Osteoblast (primary cell): Measurements from ENCODE around the gene CHST11. TPM values are rescaled to one million over a fixed set of nuclear protein-coding genes. Genes with fewer than 3 reads are reported as not detected.

Source experiments
- DNase-seq: peaks from one replicate; pipeline ENCODE4 v3.0.0; 2011; ENCODE audit warnings: low spot score, mixed read lengths; ENCODE audit not compliant: insufficient read length; ENCODE audit errors: missing footprints
- H2AFZ ChIP-seq: 2 replicates; pipeline ENCODE4 v1.6.0; 2011; ENCODE audit warnings: mild to moderate bottlenecking, low read length
- H3K27ac ChIP-seq: 2 replicates; pipeline ENCODE4 v1.5.1; 2011; ENCODE audit warnings: mild to moderate bottlenecking, low read depth, low read length, moderate library complexity
- H3K27me3 ChIP-seq: 2 replicates; pipeline ENCODE4 v1.6.0; 2012; ENCODE audit warnings: mild to moderate bottlenecking, control low read depth, inconsistent platforms, low read length, moderate library complexity; ENCODE audit not compliant: insufficient read depth
- H3K36me3 ChIP-seq: 2 replicates; pipeline ENCODE4 v1.5.1; 2011; ENCODE audit warnings: mild to moderate bottlenecking, low read length, control low read depth, moderate library complexity; ENCODE audit not compliant: insufficient read depth
- H3K4me1 ChIP-seq: 2 replicates; pipeline ENCODE4 v1.5.1; 2011; ENCODE audit warnings: mild to moderate bottlenecking, low read length, control low read depth, moderate library complexity; ENCODE audit not compliant: insufficient read depth
- H3K4me2 ChIP-seq: 2 replicates; pipeline ENCODE4 v1.6.0; 2011; ENCODE audit warnings: mild to moderate bottlenecking, low read length; ENCODE audit not compliant: insufficient read depth
- H3K4me3 ChIP-seq: fragments of 200-600 bp; sonication (generic); 3 replicates; pipeline ENCODE4 v1.5.1; 2012; ENCODE audit warnings: mild to moderate bottlenecking, low read length, inconsistent platforms; ENCODE audit not compliant: insufficient read depth
- H3K79me2 ChIP-seq: 2 replicates; pipeline ENCODE4 v1.6.0; 2012; ENCODE audit warnings: mild to moderate bottlenecking, low read length, control low read depth, inconsistent platforms; ENCODE audit not compliant: insufficient read depth
- H3K9me3 ChIP-seq: 2 replicates; pipeline ENCODE4 v1.5.1; 2011; ENCODE audit warnings: low read depth, low read length, control low read depth
- H4K20me1 ChIP-seq: 2 replicates; pipeline ENCODE4 v1.6.0; 2012; ENCODE audit warnings: mild to moderate bottlenecking, low read length, control low read depth; ENCODE audit not compliant: insufficient read depth
- total RNA-seq: library from RNA; depleted of rRNA; stranded (reverse); fragments of >200 nt; gene quantifications from 2 replicates; pipeline ENCODE4 v1.2.3, GENCODE V29; 2012
- TF ChIP-seq, protein P1 (sequence below): IDR thresholded peaks from 2 replicates; pipeline ENCODE4 v1.5.1; 2011; ENCODE audit warnings: mild to moderate bottlenecking, low read depth, low read length, moderate library complexity; ENCODE audit errors: extremely low read depth

Gene CHST11
- total RNA-seq, 1 donor = 24.6 TPM

DNA sequence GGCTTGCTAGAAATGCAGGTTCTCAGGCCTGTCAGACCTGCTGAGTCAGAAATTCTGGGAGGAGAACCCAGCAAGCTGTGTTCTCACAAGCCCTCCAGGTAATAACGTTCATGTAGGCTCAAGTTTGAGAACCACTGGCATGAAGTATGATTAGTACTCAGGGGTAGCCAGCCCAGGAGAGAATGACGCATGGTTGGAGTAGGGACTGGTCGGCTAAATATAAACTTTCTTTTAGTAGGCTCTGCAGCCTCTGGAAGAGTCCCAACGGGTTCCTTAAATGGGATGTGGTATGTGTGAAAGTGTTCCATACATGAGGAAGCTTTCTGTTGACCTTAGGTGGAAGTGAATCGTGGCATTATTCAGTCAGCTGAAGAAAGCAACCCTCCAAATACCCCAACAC lies 292.0 kb downstream of the CHST11 start:
- Histone ChIP-seq H3K27me3 (no peaks in the 10 kb centered on the region), H3K4me2 (no peak overlapping the region), H3K9me3 (no peaks in the 10 kb centered on the region), H4K20me1 (peaks cover 2% of the 10 kb centered on the region), H3K4me1 (peaks cover 19% of the 10 kb centered on the region), H3K79me2 (peaks cover 3% of the 10 kb centered on the region), H3K36me3 (no peaks in the 10 kb centered on the region), H3K4me3 (no peak overlapping the region), H3K27ac (peak overlapping the region; percentile 38), H2AFZ (no peak overlapping the region)
- DNase-seq = no peak
- TF ChIP-seq, protein P1, sequence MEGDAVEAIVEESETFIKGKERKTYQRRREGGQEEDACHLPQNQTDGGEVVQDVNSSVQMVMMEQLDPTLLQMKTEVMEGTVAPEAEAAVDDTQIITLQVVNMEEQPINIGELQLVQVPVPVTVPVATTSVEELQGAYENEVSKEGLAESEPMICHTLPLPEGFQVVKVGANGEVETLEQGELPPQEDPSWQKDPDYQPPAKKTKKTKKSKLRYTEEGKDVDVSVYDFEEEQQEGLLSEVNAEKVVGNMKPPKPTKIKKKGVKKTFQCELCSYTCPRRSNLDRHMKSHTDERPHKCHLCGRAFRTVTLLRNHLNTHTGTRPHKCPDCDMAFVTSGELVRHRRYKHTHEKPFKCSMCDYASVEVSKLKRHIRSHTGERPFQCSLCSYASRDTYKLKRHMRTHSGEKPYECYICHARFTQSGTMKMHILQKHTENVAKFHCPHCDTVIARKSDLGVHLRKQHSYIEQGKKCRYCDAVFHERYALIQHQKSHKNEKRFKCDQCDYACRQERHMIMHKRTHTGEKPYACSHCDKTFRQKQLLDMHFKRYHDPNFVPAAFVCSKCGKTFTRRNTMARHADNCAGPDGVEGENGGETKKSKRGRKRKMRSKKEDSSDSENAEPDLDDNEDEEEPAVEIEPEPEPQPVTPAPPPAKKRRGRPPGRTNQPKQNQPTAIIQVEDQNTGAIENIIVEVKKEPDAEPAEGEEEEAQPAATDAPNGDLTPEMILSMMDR = no peak

DNA sequence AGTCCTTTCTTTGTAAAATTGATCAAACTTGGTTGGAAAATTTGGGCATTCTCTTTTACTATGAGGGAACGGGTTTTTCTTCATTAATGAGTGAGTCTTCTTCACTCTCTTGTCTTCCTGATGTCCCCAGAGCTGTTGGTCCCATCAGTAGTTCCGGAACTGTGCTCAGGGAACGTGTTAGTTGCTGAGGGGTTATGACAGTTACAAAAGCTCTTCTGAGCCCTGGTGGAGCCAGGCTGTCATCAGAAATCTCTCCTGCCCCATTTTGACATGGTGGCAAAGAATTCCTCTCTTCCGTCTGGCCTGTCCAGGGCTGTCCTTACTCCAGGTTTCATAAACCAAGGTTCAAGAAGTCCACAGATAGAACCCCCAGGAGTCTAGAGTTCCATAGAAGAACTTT lies 292.8 kb downstream of the CHST11 start:
- peaks cover 8% of the 10 kb centered on the region for H4K20me1 ChIP-seq
- H3K27ac ChIP-seq = peak overlapping the region; percentile 12
- H3K79me2 ChIP-seq = peaks cover 5% of the 10 kb centered on the region
- no peak overlapping the region for H3K4me2 ChIP-seq
- TF ChIP-seq, protein P1 = no peak
- H3K4me1 ChIP-seq = peaks cover 19% of the 10 kb centered on the region
- no peaks in the 10 kb centered on the region for H3K27me3 ChIP-seq
- H3K36me3 ChIP-seq = no peaks in the 10 kb centered on the region
- H3K4me3 ChIP-seq = no peak overlapping the region
- H2AFZ ChIP-seq = no peak overlapping the region
- DNase-seq = no peak
- H3K9me3 ChIP-seq = no peaks in the 10 kb centered on the region

DNA sequence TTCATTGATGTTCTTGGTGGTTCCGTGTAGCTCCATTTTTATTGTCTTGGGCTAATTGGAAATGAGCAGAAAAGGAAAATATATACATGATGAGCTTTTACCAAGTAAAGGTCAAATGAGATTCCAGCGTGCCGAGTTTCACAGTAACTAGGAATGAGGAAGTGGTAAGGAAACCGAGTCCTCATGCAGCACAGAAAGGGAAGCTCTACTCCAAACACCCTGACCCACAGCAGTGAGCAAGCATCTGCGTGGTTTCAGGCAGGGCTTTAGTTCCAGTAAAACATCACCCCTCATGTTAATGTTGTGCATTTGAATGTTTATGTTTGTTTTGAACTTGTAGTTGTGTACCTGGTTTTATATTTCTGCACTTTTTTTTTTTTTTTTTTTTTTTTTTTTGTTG lies 293.3 kb downstream of the CHST11 start:
- DNase-seq = no peak
- Histone ChIP-seq H4K20me1 (peaks cover 11% of the 10 kb centered on the region), H3K36me3 (no peaks in the 10 kb centered on the region), H3K27me3 (no peaks in the 10 kb centered on the region), H3K9me3 (no peaks in the 10 kb centered on the region), H3K27ac (no peak overlapping the region), H3K4me2 (peak overlapping the region; percentile 6), H2AFZ (no peak overlapping the region), H3K4me1 (peaks cover 19% of the 10 kb centered on the region), H3K4me3 (no peak overlapping the region), H3K79me2 (peaks cover 10% of the 10 kb centered on the region)
- TF ChIP-seq, protein P1 = no peak

DNA sequence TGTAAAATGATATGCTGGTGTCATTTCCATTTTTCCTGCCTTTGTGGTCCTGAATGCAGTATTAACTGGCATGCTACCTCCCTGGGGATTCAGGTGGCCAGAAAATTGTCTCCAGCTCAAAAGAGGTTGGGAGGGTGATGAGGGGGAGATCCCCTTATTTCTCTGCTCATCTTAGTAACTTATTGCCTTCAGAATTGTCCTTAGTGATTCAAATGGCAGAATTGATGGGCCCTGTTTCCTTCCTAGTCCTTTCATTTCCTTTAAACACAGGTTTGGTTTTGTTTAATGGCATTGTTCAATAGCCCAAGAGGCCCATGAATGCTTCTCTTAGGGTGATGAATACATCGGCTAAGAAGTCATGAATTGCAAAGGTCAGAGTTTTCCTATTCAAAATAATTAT lies 294.4 kb downstream of the CHST11 start:
- no peaks in the 10 kb centered on the region for H3K36me3 ChIP-seq
- peaks cover 19% of the 10 kb centered on the region for H3K4me1 ChIP-seq
- peaks cover 10% of the 10 kb centered on the region for H3K79me2 ChIP-seq
- no peaks in the 10 kb centered on the region for H3K9me3 ChIP-seq
- no peaks in the 10 kb centered on the region for H3K27me3 ChIP-seq
- no peak for DNase-seq
- peaks cover 14% of the 10 kb centered on the region for H4K20me1 ChIP-seq
- H2AFZ ChIP-seq = no peak overlapping the region
- TF ChIP-seq, protein P1 = no peak
- no peak overlapping the region for H3K4me2 ChIP-seq
- no peak overlapping the region for H3K4me3 ChIP-seq
- no peak overlapping the region for H3K27ac ChIP-seq
